Fibroblast of lung (primary cell): Measurements from ENCODE around the gene PAPOLA. TPM values are rescaled to one million over a fixed set of nuclear protein-coding genes. Genes with fewer than 3 reads are reported as not detected.

Experiments used
- DNase-seq, 2 donors: peaks; one replicate each; pipeline versions ENCODE4 v3.0.0 to v3.0.0-alpha.2; 2010; ENCODE audit warnings: low read depth in 2 of 2
- H2AFZ ChIP-seq: 2 replicates; pipeline ENCODE4 v1.5.1; 2012; ENCODE audit warnings: low read length, control low read depth, inconsistent platforms
- H3K27ac ChIP-seq: 2 replicates; pipeline ENCODE4 v1.5.1; 2011; ENCODE audit warnings: low read length, control low read depth; ENCODE audit not compliant: insufficient read depth
- H3K27me3 ChIP-seq: 2 replicates; pipeline ENCODE4 v1.5.1; 2011; ENCODE audit warnings: mild to moderate bottlenecking, low read length; ENCODE audit not compliant: control insufficient read depth, insufficient read depth
- H3K36me3 ChIP-seq: 2 replicates; pipeline ENCODE4 v1.5.1; 2011; ENCODE audit warnings: low read length; ENCODE audit not compliant: control insufficient read depth, insufficient read depth
- H3K4me1 ChIP-seq: 2 replicates; pipeline ENCODE4 v1.5.1; 2011; ENCODE audit warnings: low read length; ENCODE audit not compliant: control insufficient read depth, insufficient read depth; ENCODE audit errors: extremely low read depth
- H3K4me2 ChIP-seq: 2 replicates; pipeline ENCODE4 v1.5.1; 2011; ENCODE audit warnings: low read length, control low read depth; ENCODE audit not compliant: insufficient read depth; ENCODE audit errors: extremely low read depth
- H3K4me3 ChIP-seq, 4 experiments: fragments of 200-600 bp in 1 of 4; sonication (generic) in 1 of 4; replicated peaks in 1 of 4; 2 replicates each; pipeline ENCODE4 v1.5.1; 2011 to 2016; ENCODE audit warnings: low read length in 4 of 4, low read depth in 3 of 4, mild to moderate bottlenecking in 3 of 4, control low read depth in 2 of 4, inconsistent platforms in 1 of 4, mixed read lengths in 1 of 4; ENCODE audit not compliant: insufficient read depth in 1 of 4; ENCODE audit errors: control extremely low read depth in 1 of 4
- H3K79me2 ChIP-seq: 2 replicates; pipeline ENCODE4 v1.5.1; 2012; ENCODE audit warnings: mild to moderate bottlenecking, low read length, inconsistent platforms; ENCODE audit not compliant: control insufficient read depth, insufficient read depth
- H3K9ac ChIP-seq: 2 replicates; pipeline ENCODE4 v1.5.1; 2011; ENCODE audit warnings: mild to moderate bottlenecking, low read length, control low read depth; ENCODE audit not compliant: insufficient read depth
- H3K9me3 ChIP-seq: 2 replicates; pipeline ENCODE4 v1.5.1; 2012; ENCODE audit warnings: low read depth, low read length; ENCODE audit not compliant: control insufficient read depth, insufficient read depth
- H4K20me1 ChIP-seq: 2 replicates; pipeline ENCODE4 v1.5.1; 2011; ENCODE audit warnings: low read length; ENCODE audit not compliant: control insufficient read depth, insufficient read depth; ENCODE audit errors: extremely low read depth
- EZH2 ChIP-seq: IDR thresholded peaks from 2 replicates; pipeline ENCODE4 v1.5.1; 2012; ENCODE audit warnings: low read length, control low read depth, mild to moderate bottlenecking; ENCODE audit errors: missing control alignments
- polyA minus RNA-seq: library from RNA; depleted of rRNA, polyadenylated mRNA; stranded (reverse); fragments of >200 nt; gene quantifications from 2 replicates; pipeline ENCODE4 v1.2.3, GENCODE V29; 2011; ENCODE audit warnings: low replicate concordance
- polyA plus RNA-seq, 2 donors: library from polyadenylated mRNA; depleted of rRNA in 1 of 2; stranded (reverse) in 1 of 2; unstranded in 1 of 2; fragments of >200 nt; gene quantifications; 2 replicates each; pipeline ENCODE4 v1.2.1, GENCODE V29; 2011 to 2012; ENCODE audit warnings: missing spikeins in 1 of 2
- total RNA-seq: library from RNA; depleted of rRNA; stranded (reverse); fragments of >200 nt; gene quantifications from 2 replicates; pipeline ENCODE4 v1.2.1, GENCODE V29; 2014
- TF ChIP-seq, protein P1 (sequence below), 2 donors: IDR thresholded peaks in 1 of 2; conservative IDR thresholded peaks in 1 of 2; 1 replicate in 1 of 2; 2 replicates in 1 of 2; pipeline ENCODE4 v1.5.1; 2011 to 2012; ENCODE audit warnings: low read length in 2 of 2, control low read depth in 1 of 2, inconsistent platforms in 1 of 2, low read depth in 1 of 2, mild to moderate bottlenecking in 1 of 2

Gene PAPOLA
- 103 and 109 TPM in 2 replicates for total RNA-seq
- polyA plus RNA-seq, result 140 and 141 TPM in 2 replicates
- 83.7 and 89.8 TPM in 2 replicates for polyA plus RNA-seq (2012)
- polyA minus RNA-seq, result 76.6 and 78.4 TPM in 2 replicates

DNA sequence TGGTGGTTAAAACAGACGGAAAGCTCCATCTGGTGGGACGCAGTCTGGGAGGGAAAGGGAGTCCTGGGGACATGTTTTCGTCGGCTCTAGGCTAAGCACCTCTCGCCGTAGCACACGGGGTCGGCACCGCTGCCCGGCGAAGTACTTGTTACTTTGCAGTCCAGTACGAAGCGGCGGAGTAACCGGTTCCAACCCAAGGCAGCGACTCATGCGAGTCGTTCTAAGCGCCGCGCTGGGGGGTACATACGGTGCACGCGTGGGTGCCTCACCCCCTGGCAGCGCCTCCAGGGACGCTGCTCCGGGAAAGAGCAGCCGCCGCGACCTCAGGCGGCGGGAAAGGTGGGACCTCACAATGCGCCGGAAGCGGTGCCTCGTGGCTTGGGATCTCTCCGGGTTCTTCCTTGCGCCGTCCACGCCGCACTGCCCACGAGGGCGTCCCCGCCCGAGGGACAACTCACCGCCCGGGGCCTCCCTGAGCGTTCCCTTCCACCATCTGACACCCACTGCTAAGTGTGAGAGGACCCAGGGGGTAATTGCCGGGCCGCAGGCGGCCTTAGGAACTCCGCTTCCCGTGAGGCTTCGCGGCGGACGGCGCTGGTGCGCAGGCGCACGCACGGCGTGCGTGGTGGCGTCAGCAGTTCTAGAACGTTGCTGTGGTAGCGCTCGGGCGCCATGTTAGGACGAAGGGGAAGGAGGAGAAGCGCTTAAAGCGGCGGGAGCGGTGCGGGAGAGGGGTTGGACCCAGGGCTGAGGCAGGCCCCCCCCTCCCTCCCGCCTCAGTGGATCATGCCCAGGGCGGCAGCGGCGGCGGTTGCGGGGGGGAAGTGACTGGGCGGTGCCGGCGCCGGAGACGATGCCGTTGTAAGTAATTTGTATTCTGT is at the start of gene PAPOLA:
Gene PAPOLA (plus strand): TSS at position 643 of the 881 bp plus-strand sequence. CDS start 211 bp downstream, at position 854.
- Histone ChIP-seq H3K4me1 (no peaks in the 10 kb centered on the region), H3K9me3 (no peaks in the 10 kb centered on the region), H3K27me3 (no peaks in the 10 kb centered on the region), H2AFZ (peak within 1 kb of the TSS; percentile 79), H3K36me3 (no peaks in the 10 kb centered on the region), H3K4me3 (peak within 1 kb of the TSS; percentile 95 to 99 (median 96)), H3K27ac (peak within 1 kb of the TSS; percentile 93), H3K9ac (peak within 1 kb of the TSS; percentile 96), H4K20me1 (no peaks in the 10 kb centered on the region), H3K79me2 (peaks cover 47% of the 10 kb centered on the region), H3K4me2 (peak within 1 kb of the TSS; percentile 98)
- TF ChIP-seq EZH2, result no peak
- TF ChIP-seq, protein P1, sequence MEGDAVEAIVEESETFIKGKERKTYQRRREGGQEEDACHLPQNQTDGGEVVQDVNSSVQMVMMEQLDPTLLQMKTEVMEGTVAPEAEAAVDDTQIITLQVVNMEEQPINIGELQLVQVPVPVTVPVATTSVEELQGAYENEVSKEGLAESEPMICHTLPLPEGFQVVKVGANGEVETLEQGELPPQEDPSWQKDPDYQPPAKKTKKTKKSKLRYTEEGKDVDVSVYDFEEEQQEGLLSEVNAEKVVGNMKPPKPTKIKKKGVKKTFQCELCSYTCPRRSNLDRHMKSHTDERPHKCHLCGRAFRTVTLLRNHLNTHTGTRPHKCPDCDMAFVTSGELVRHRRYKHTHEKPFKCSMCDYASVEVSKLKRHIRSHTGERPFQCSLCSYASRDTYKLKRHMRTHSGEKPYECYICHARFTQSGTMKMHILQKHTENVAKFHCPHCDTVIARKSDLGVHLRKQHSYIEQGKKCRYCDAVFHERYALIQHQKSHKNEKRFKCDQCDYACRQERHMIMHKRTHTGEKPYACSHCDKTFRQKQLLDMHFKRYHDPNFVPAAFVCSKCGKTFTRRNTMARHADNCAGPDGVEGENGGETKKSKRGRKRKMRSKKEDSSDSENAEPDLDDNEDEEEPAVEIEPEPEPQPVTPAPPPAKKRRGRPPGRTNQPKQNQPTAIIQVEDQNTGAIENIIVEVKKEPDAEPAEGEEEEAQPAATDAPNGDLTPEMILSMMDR (conservative IDR thresholded peaks at IDR 0.05 in 1 of 2, IDR thresholded peaks at IDR 0.05 in 1 of 2; ENCODE audit: low read depth in 1 of 2, low read length in 2 of 2), result peak in 1 of 2 donors; percentile 12
- peak; percentile 93 to 95 for DNase-seq

DNA sequence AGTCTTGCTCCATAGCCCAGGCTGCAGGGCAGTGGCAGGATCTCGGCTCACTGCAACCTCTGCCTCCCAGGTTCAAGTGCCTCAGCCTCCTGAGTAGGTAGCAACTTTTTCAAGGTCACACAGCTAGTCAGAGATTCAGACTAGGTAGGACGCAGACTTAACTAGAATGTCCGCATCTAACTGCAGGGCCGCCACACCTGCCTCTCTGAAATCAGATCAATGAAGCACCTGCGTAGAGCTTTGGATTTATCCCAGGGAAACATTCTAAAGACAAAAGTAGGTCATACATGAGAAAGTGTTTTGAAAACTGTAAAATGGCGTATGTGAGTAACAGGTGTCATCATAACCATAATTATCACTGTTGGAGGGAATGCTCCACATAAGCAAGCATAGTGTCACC is 49.5 kb upstream of the PAPOLA start:
- Histone ChIP-seq H3K9me3 (no peaks in the 10 kb centered on the region), H3K27me3 (no peaks in the 10 kb centered on the region), H3K79me2 (no peaks in the 10 kb centered on the region), H2AFZ (no peak overlapping the region), H3K36me3 (no peaks in the 10 kb centered on the region), H3K27ac (no peak overlapping the region), H3K4me3 (no peak overlapping the region), H3K4me1 (no peaks in the 10 kb centered on the region), H3K4me2 (no peak overlapping the region), H3K9ac (no peak overlapping the region), H4K20me1 (no peaks in the 10 kb centered on the region)
- no peak for DNase-seq
- TF ChIP-seq, protein P1 (conservative IDR thresholded peaks at IDR 0.05 in 1 of 2, IDR thresholded peaks at IDR 0.05 in 1 of 2; ENCODE audit: low read depth in 1 of 2, low read length in 2 of 2), result no peak
- TF ChIP-seq EZH2, result no peak

DNA sequence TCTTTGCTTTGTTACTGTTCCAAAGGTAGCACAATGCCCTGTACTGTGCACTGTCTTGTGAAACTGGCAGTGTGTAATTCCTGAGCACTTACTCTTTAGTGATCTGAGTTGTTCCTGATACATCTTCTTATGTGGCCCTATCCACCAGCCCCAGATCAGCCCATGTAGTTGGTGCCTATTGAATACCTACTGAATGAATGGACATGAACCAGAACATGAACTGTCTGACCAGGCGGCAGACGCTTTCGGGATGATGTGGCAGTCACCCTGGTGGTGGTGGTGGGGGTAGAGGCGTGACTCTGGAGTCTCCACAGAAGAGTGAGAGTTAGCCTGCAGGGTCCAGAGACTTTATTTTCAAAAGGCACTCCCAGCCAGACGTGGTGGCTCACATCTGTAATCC is 46.6 kb upstream of the PAPOLA start:
- no peaks in the 10 kb centered on the region for H3K27me3 ChIP-seq
- H4K20me1 ChIP-seq, result no peaks in the 10 kb centered on the region
- H3K9ac ChIP-seq, result no peak overlapping the region
- H3K4me1 ChIP-seq, result no peaks in the 10 kb centered on the region
- no peak overlapping the region for H3K4me3 ChIP-seq
- DNase-seq, result no peak
- no peaks in the 10 kb centered on the region for H3K79me2 ChIP-seq
- no peaks in the 10 kb centered on the region for H3K36me3 ChIP-seq
- no peak overlapping the region for H3K27ac ChIP-seq
- TF ChIP-seq EZH2, result no peak
- TF ChIP-seq, protein P1 (conservative IDR thresholded peaks at IDR 0.05 in 1 of 2, IDR thresholded peaks at IDR 0.05 in 1 of 2; ENCODE audit: low read depth in 1 of 2, low read length in 2 of 2), result no peak
- H3K9me3 ChIP-seq, result no peaks in the 10 kb centered on the region
- no peak overlapping the region for H3K4me2 ChIP-seq
- no peak overlapping the region for H2AFZ ChIP-seq
